Esophagus (tissue), 2 donors: ENCODE measurements around the gene UNKL. TPM values are rescaled to one million over a fixed set of nuclear protein-coding genes. Genes with fewer than 3 reads are reported as not detected.

Experiments
- H3K27ac ChIP-seq, 2 donors: one replicate each; pipeline ENCODE4 v1.5.1; 2013; ENCODE audit warnings: low read depth in 2 of 2, mild to moderate bottlenecking in 2 of 2, inconsistent platforms in 1 of 2, low read length in 1 of 2, moderate library complexity in 1 of 2
- H3K27me3 ChIP-seq, 2 donors: one replicate each; pipeline ENCODE4 v1.6.1; 2013; ENCODE audit warnings: low read length in 2 of 2, control low read depth in 1 of 2, mild to moderate bottlenecking in 1 of 2; ENCODE audit not compliant: insufficient read depth in 2 of 2, control insufficient read depth in 1 of 2
- H3K36me3 ChIP-seq, 2 donors: one replicate each; pipeline ENCODE4 v1.6.1; 2013; ENCODE audit warnings: low read length in 1 of 2; ENCODE audit not compliant: control insufficient read depth in 2 of 2, insufficient read depth in 2 of 2
- H3K4me1 ChIP-seq, 2 donors: one replicate each; pipeline ENCODE4 v1.6.1; 2013; ENCODE audit warnings: low read length in 1 of 2; ENCODE audit not compliant: control insufficient read depth in 2 of 2, insufficient read depth in 2 of 2
- H3K4me3 ChIP-seq, 2 donors: one replicate each; pipeline ENCODE4 v1.5.1; 2013; ENCODE audit warnings: low read length in 2 of 2, mild to moderate bottlenecking in 2 of 2, low read depth in 1 of 2, moderate library complexity in 1 of 2
- H3K9me3 ChIP-seq, 2 donors: one replicate each; pipeline ENCODE4 v1.6.1; 2013; ENCODE audit warnings: mild to moderate bottlenecking in 2 of 2, low read depth in 1 of 2, low read length in 1 of 2, moderate library complexity in 1 of 2; ENCODE audit not compliant: control insufficient read depth in 2 of 2, insufficient read depth in 1 of 2
- WGBS, 2 donors: extraction: QIAGEN DNeasy Blood & Tissue Kit; methylation state at CpG; one replicate each; pipeline ENCODE4 v1.1.7; 2013; 5-methylcytosine and 5-hydroxymethylcytosine counted together
- polyA plus RNA-seq, 2 donors: library from polyadenylated mRNA; stranded (reverse); fragments of 200-250 nt; gene quantifications; one replicate each; pipeline ENCODE4 v1.2.3, GENCODE V29; 2013
- donor health status: healthy with polysubstance abuse.
- donor health status: Bipolar disorder and iron deficiency.

The UNKL gene
- polyA plus RNA-seq, 2 donors: 5.4 to 8.1 TPM

DNA sequence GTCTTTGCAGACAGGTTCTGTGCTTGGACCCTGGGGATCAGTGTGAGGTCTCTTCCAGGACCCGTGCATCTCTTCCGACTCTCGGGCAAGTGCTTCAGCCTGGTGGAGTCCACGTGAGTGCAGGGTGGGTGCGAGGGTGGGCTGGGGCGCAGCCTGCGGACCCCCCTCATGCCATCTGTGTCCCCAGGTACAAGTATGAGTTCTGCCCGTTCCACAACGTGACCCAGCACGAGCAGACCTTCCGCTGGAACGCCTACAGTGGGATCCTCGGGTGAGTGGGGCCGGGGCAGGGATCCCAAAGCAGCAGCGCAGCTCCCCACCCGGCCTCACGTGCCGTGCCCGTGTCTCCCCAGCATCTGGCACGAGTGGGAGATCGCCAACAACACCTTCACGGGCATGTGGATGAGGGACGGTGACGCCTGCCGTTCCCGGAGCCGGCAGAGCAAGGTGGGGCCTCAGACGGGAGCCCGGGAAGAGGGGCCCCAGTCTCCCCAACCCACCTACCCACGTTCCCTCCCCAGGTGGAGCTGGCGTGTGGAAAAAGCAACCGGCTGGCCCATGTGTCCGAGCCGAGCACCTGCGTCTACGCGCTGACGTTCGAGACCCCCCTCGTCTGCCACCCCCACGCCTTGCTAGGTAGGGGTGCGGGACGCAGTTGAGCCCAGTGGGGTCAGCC is 52.7 kb downstream of the UNKL start:
- WGBS, 2 donors: 92 to 94% methylated on average over 43 of the region's 43 CpGs
- Histone ChIP-seq H3K4me3 (no peak overlapping the region), H3K36me3 (peaks cover 7 to 45% of the 10 kb centered on the region in 2 donors)

DNA sequence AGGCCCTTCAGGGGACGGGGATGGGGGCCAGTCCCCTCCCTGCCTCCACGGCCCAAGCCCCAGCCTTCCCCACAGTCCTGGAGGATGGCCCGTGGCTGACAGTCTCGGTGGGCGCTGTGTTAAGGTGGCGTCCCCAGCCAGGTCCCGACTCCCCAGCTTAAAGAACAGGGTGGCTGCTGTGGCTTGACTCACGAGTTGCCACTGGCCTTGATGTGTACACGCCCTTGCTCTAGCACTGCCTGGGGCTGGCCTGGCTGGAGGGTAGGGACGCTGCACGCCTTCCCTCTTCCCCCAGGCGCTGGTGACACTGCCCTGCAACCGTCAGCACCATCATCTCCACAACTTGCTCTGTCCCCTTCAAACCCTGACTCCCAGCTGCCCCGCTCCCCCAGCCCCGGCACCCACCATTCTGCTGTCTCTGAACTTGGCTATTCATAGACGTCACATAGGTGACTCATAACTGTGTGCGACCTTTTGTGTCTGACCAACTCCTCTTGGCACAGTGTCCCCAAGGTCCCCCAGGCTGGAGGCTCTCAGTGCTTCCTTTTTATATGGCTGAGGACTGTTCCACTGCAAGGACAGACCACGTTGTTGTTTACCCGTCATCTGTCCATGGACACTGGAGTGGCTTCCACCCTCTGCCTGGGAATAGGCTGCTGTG is 56.5 kb downstream of the UNKL start:
- peaks cover 0 to 20% of the 10 kb centered on the region in 2 donors for H3K36me3 ChIP-seq
- no peaks in the 10 kb centered on the region for H3K27me3 ChIP-seq
- H3K4me3 ChIP-seq: no peak overlapping the region
- 66 to 75% methylated on average over 18 to 19 of the region's 19 CpGs for WGBS, 2 donors
- H3K27ac ChIP-seq: no peak overlapping the region
- peaks cover 0 to 11% of the 10 kb centered on the region in 2 donors for H3K4me1 ChIP-seq
- H3K9me3 ChIP-seq: no peaks in the 10 kb centered on the region

More for the DNA sequence above, 52.7 kb downstream of the UNKL start:
- H3K27ac ChIP-seq: no peak overlapping the region
- H3K9me3 ChIP-seq: no peaks in the 10 kb centered on the region
- H3K4me1 ChIP-seq: peaks cover 0 to 7% of the 10 kb centered on the region in 2 donors
- H3K27me3 ChIP-seq: no peaks in the 10 kb centered on the region

DNA sequence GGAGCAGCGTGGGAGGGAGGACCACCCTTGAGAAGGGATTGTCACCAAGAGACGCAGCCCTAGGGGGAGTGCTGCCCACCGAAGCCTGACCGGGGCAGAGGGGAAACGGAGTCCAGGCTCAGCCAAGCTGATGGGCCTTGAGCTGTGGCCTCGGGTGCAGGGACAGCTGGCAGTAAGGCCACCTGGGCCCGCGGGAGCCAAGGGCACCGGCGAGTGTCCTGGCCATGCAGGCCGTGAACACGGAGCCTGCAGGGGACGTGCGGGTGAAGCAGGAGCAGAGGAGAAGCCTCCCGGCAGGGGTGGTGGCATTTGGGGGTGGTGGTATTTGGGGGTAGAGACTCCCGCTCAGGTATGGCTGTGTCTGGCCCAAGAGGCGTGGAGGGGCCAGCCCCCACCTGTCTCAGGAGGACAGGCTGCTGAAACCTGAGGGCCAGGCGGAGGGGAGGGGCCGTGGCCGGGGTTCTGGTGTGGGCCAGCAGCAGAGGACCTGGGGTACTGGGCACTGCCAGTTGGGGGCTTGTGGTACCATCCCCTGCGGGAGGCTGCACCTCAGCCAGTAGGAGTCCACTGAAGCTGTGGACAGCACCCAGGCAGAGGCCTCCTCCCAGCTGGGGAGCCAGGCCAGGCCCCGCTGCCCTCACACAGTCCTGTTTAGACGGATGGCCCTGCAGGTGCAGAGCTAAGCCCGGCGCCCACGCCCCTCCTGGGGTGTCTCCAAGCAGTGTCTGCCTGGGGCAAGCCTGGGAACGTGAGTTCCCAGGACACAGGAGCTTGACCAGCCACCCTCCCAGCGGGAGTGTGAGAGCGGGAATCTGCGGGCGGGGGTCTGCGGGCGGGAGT is 58.2 kb downstream of the UNKL start:
- 75 to 78% methylated on average over 31 to 33 of the region's 33 CpGs for WGBS, 2 donors
- no peak overlapping the region for H3K27ac ChIP-seq
- H3K9me3 ChIP-seq: no peaks in the 10 kb centered on the region
- no peaks in the 10 kb centered on the region for H3K27me3 ChIP-seq
- no peak overlapping the region for H3K4me3 ChIP-seq
- H3K4me1 ChIP-seq: peaks cover 0 to 14% of the 10 kb centered on the region in 2 donors
- peaks cover 0 to 7% of the 10 kb centered on the region in 2 donors for H3K36me3 ChIP-seq

DNA sequence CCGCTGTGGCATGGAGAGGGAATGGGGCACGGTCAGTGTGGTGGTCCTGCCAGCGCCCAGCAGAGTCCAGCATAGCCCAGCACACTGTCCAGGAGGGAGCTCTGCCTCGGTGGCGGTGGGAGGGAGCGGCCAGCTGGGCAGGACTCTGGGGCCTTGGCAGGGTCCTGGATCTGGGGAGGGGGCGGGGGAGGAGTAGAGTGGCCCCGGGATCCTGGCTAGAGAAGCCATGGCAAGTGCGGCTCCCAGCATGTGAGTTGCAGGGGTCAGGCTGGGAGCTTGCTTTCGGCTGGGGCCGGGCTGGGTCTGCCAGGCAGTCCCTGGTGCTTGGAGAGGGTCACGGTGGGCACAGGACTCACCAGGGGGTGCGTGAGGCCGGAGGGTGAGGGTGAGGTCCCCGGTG is 58.9 kb downstream of the UNKL start:
- Histone ChIP-seq H3K4me3 (no peak overlapping the region), H3K27me3 (no peaks in the 10 kb centered on the region), H3K9me3 (no peaks in the 10 kb centered on the region), H3K36me3 (peaks cover 0 to 3% of the 10 kb centered on the region in 2 donors), H3K4me1 (peaks cover 0 to 19% of the 10 kb centered on the region in 2 donors), H3K27ac (no peak overlapping the region)
- 81% methylated on average over 15 of the region's 15 CpGs for WGBS, 2 donors

DNA sequence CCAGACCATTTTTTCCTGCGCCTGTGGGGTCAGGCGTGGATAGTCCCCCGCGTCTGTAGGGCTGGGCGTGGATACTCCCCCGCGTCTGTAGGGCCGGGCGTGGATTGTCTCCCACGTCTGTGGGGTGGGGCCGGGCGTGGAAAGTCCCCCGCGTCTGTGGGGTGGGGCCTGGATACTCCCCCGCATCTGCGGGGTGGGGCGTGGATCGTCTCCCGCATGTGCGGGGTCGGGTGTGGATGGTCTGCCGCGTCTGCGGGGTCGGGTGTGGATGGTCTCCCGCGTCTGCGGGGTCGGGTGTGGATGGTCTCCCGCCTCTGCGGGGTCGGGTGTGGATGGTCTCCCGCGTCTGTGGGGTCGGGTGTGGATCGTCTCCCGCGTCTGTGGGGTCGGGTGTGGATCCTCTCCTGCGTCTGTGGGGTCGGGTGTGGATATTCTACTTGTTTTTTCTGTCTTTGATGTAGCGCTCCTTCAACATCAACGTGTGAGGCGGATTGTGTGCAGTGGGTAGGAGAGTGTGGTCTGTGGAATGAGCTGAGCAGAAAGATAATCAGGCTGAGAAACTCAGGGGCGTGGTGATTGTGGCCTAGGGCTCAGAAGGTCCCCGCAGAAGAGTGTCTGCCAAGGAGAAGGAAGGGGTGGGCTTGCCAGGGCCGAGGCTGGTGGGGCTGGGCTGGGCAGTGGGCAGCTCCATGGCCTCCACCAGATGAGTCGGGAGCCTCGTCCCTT is 59.5 kb downstream of the UNKL start:
- H3K27me3 ChIP-seq: no peaks in the 10 kb centered on the region
- 75 to 80% methylated on average over 49 of the region's 49 CpGs for WGBS, 2 donors
- H3K4me1 ChIP-seq: peaks cover 0 to 21% of the 10 kb centered on the region in 2 donors

DNA sequence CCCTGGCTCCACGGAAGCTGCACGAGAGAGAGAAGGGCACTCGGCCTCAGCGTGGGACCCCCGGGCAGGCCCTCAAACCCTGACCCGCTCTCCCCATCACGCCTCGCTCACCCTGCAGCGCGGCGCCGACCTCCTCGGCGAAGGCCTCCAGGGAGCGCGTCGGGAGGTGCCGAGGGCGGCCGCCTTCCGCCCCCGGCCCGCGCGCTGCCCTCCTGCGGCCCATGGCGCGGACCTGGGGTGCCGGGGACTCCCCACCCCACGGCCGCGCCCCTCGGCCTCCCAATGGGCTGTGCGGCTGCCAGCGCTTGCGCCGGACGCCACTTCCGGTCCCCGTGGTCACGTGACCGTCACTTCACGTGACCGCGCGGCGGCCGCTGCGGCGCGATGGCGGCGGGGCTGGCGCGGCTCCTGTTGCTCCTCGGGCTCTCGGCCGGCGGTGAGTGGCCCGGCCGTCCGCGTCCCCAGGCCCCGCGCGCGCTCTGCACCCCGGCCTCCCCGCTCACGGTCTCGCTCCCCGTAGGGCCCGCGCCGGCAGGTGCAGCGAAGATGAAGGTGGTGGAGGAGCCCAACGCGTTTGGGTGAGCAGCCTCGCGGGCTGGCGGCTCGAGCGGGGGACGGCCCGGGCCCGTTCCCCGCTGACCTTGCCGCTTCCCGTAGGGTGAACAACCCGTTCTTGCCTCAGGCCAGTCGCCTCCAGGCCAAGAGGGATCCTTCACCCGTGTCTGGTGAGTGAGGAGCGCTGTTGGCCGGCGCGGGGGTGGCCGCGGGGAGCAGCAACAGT is 62.7 kb downstream of the UNKL start, which contains the start of the genes GNPTG and TSR3:
Gene GNPTG, plus strand, starts transcription at position 350 of the 781 bp plus-strand sequence. Its CDS starts 35 bp downstream, at position 385.
Gene TSR3, minus strand, starts transcription at position 297 of the 781 bp plus-strand sequence. Its CDS starts 74 bp downstream, at position 223.
- 0% methylated on average over 87 to 98 of the region's 98 CpGs for WGBS, 2 donors
- H3K27me3 ChIP-seq: no peaks in the 10 kb centered on the region
- H3K36me3 ChIP-seq: peaks cover 0 to 17% of the 10 kb centered on the region in 2 donors
- H3K4me3 ChIP-seq: peak within 1 kb of the TSS; percentile 78 to 83
- H3K4me1 ChIP-seq: peaks cover 0 to 29% of the 10 kb centered on the region in 2 donors
- H3K27ac ChIP-seq: peak within 1 kb of the TSS; percentile 22 to 51
- no peaks in the 10 kb centered on the region for H3K9me3 ChIP-seq

More for the DNA sequence above, 59.5 kb downstream of the UNKL start:
- Histone ChIP-seq H3K9me3 (no peaks in the 10 kb centered on the region), H3K27ac (no peak overlapping the region), H3K36me3 (peaks cover 0 to 3% of the 10 kb centered on the region in 2 donors), H3K4me3 (no peak overlapping the region)

DNA sequence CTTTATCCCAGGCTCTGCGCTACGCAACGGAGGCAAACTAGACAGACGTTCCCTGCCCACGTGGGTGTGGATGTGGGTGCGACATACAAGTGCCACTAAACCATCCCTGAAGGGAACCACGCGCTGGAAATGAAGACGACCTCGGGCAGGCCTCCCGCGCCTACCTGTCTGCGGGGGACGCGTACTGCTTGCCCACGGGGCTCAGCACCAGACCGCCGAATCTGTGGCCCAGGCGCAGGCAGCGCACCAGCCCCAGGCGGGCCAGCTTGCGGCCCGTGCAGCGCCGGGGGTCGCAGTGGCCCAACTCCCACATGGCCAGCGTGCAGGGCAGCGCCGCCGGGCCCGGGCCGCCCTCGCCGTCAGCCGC is 63.3 kb downstream of the UNKL start:
- H3K9me3 ChIP-seq: no peaks in the 10 kb centered on the region
- peaks cover 0 to 17% of the 10 kb centered on the region in 2 donors for H3K36me3 ChIP-seq
- H3K4me3 ChIP-seq: peak overlapping the region; percentile 78 to 83
- peaks cover 0 to 26% of the 10 kb centered on the region in 2 donors for H3K4me1 ChIP-seq
- WGBS, 2 donors: 1% methylated on average over 24 to 35 of the region's 35 CpGs
- peak overlapping the region; percentile 22 to 51 for H3K27ac ChIP-seq
- H3K27me3 ChIP-seq: no peaks in the 10 kb centered on the region

DNA sequence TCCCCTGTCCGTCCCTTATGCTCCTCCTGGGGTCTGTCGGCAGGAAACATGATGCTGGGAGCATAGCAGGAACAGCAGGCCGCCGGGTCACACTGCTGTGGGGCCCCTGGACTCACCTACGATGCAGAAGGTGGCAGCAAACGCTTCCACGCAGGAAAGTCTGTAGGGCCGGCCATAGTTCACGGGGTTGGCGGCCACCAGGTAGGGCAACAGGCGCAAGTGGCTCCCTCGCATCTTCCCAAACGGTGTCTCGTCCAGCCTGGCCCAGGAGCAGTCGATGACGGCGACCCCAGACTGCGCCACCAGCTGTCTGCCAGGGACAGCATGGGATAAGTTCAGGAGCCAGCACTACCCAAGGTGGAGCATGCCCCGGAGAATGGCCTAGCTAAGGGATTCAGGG is 63.8 kb downstream of the UNKL start:
- no peaks in the 10 kb centered on the region for H3K27me3 ChIP-seq
- peak overlapping the region; percentile 78 to 83 for H3K4me3 ChIP-seq
- H3K9me3 ChIP-seq: no peaks in the 10 kb centered on the region
- H3K4me1 ChIP-seq: peaks cover 0 to 22% of the 10 kb centered on the region in 2 donors
- WGBS, 2 donors: 71 to 80% methylated on average over 19 of the region's 19 CpGs
- peaks cover 0 to 17% of the 10 kb centered on the region in 2 donors for H3K36me3 ChIP-seq
- no peak overlapping the region for H3K27ac ChIP-seq
